Measurements from ENCODE around the gene PDZD2. TPM values are rescaled to one million over a fixed set of nuclear protein-coding genes. Genes with fewer than 3 reads are reported as not detected.

The PDZD2 gene
- total and polyA plus RNA-seq, 8 donors = 16.2 to 49.8 (median 20.4) TPM

DNA sequence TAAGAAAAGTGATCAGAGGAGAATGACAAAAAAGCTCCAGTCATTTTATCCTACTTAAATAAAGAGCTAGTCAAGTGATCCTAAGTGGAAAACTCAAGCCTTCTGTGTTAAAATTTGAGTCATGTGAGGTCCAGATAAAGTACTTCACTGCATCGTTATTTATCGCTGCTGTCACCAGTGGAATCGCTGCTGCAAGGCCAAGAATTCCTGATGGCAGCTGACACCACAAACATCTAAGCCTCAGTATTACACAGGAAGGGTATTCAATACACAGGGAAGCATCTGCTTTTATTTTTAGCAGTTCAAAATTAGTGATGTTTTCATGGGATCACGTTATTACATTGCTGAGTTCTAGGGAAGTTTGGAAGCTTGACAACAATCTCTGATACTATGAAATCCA is 344.9 kb downstream of the PDZD2 start:
- intact Hi-C loops (cut with DNase I) = no loop called here
- ATAC-seq (peak; percentile 54), DNase-seq (no peak)
- Histone ChIP-seq H3K4me3 (no peak overlapping the region), H3K36me3 (no peaks in the 10 kb centered on the region), H3K9me3 (no peaks in the 10 kb centered on the region), H3K27ac (no peak overlapping the region), H3K4me1 (no peaks in the 10 kb centered on the region), H3K27me3 (no peaks in the 10 kb centered on the region)
- TF ChIP-seq, protein P1, sequence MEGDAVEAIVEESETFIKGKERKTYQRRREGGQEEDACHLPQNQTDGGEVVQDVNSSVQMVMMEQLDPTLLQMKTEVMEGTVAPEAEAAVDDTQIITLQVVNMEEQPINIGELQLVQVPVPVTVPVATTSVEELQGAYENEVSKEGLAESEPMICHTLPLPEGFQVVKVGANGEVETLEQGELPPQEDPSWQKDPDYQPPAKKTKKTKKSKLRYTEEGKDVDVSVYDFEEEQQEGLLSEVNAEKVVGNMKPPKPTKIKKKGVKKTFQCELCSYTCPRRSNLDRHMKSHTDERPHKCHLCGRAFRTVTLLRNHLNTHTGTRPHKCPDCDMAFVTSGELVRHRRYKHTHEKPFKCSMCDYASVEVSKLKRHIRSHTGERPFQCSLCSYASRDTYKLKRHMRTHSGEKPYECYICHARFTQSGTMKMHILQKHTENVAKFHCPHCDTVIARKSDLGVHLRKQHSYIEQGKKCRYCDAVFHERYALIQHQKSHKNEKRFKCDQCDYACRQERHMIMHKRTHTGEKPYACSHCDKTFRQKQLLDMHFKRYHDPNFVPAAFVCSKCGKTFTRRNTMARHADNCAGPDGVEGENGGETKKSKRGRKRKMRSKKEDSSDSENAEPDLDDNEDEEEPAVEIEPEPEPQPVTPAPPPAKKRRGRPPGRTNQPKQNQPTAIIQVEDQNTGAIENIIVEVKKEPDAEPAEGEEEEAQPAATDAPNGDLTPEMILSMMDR (IDR thresholded peaks at IDR 0.05) = no peak

GRCh38 chr5:31984691-31985090 is 345.8 kb downstream of the PDZD2 start:
- ATAC-seq (no peak), DNase-seq (no peak)
- Histone ChIP-seq H3K9me3 (no peaks in the 10 kb centered on the region), H3K27ac (no peak overlapping the region), H3K4me3 (no peak overlapping the region), H3K27me3 (no peaks in the 10 kb centered on the region), H3K36me3 (no peaks in the 10 kb centered on the region), H3K4me1 (no peaks in the 10 kb centered on the region)
- TF ChIP-seq, protein P1 (IDR thresholded peaks at IDR 0.05) = no peak
- intact Hi-C loops (cut with DNase I) = no loop called here

- H3K27me3 ChIP-seq = no peaks in the 10 kb centered on the region
- no peak for DNase-seq
- H3K9me3 ChIP-seq = no peaks in the 10 kb centered on the region
- H3K27ac ChIP-seq = no peak overlapping the region
- no peak for ATAC-seq
- H3K4me3 ChIP-seq = no peak overlapping the region
- TF ChIP-seq, protein P1 (IDR thresholded peaks at IDR 0.05) = no peak
- H3K4me1 ChIP-seq = no peaks in the 10 kb centered on the region
- intact Hi-C loops (cut with DNase I) = no loop called here
- no peaks in the 10 kb centered on the region for H3K36me3 ChIP-seq
These were observed 347.2 kb downstream of the PDZD2 start for GRCh38 chr5:31986101-31986500.

- Histone ChIP-seq H3K4me3 (no peak overlapping the region), H3K36me3 (no peaks in the 10 kb centered on the region), H3K27me3 (no peaks in the 10 kb centered on the region), H3K27ac (no peak overlapping the region), H3K4me1 (no peaks in the 10 kb centered on the region), H3K9me3 (no peaks in the 10 kb centered on the region)
- ATAC-seq = peak; percentile 37
- intact Hi-C loops (cut with DNase I) = no loop called here
- TF ChIP-seq, protein P1 (IDR thresholded peaks at IDR 0.05) = no peak
- no peak for DNase-seq
These were observed 349.2 kb downstream of the PDZD2 start for GRCh38 chr5:31987985-31988710.

- ATAC-seq = no peak
- H3K27me3 ChIP-seq = no peaks in the 10 kb centered on the region
- H3K9me3 ChIP-seq = no peaks in the 10 kb centered on the region
- H3K36me3 ChIP-seq = no peaks in the 10 kb centered on the region
- DNase-seq = peak in 2 of 4 donors; percentile 36 to 42
- TF ChIP-seq, protein P1 (IDR thresholded peaks at IDR 0.05) = no peak
- intact Hi-C loops (cut with DNase I) = no loop called here
- H3K27ac ChIP-seq = no peak overlapping the region
- H3K4me1 ChIP-seq = no peaks in the 10 kb centered on the region
- H3K4me3 ChIP-seq = no peak overlapping the region
These were observed 351.2 kb downstream of the PDZD2 start for GRCh38 chr5:31990081-31990650.

Data from left lung (tissue), 10 donors.